Mammary epithelial cell (primary cell): ENCODE measurements around the gene NPHP3.
A peak's percentile ranks its signal among the peaks of the same experiment; 100 is the strongest.

Experiments used
- EZH2 ChIP-seq: IDR thresholded peaks from 2 replicates; pipeline ENCODE4 v1.6.1; 2012; ENCODE audit warnings: low read length, inconsistent platforms, borderline replicate concordance
- TF ChIP-seq, protein P1 (sequence below), 2 donors: IDR thresholded peaks in 1 of 2; conservative IDR thresholded peaks in 1 of 2; 2 replicates each; pipeline ENCODE4 v1.5.1; 2011 to 2012; ENCODE audit warnings: inconsistent platforms in 2 of 2, low read length in 2 of 2, mild to moderate bottlenecking in 2 of 2, control low read depth in 1 of 2, low read depth in 1 of 2; ENCODE audit not compliant: insufficient read depth in 1 of 2; ENCODE audit errors: extremely low read depth in 1 of 2

DNA sequence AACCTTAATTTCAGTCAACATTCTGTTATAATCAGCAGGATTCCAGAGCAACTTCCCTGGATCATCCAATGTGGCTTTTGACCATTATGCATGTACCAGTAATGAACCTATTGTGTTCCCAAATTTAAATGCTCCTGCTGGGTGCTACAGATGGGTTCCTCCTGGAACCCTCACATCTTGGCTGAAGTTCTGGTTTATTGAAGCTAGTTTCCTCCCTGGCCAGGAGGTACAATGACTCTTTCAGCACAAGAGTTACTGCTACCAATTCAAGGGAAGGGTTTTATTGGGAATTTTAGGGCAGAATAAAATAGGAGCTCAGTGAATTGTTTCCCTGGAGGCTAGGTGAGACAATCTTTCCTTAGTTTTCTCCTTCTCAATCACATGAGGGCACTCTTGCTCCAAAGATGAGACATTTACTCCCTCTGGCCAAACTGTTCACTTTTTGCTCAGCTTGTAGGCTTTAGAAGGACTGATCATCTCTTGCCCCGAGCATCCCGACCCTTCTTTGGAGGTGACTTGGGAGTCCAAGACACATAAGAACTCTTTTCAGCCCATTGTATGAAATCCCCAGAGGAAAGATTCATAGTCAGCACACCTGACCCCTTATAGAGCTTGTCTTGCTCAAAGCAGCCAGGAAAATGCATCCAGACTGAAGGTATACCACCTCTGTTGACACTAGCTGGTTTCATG lies 8.8 kb upstream of the NPHP3 start:
- TF ChIP-seq, protein P1, sequence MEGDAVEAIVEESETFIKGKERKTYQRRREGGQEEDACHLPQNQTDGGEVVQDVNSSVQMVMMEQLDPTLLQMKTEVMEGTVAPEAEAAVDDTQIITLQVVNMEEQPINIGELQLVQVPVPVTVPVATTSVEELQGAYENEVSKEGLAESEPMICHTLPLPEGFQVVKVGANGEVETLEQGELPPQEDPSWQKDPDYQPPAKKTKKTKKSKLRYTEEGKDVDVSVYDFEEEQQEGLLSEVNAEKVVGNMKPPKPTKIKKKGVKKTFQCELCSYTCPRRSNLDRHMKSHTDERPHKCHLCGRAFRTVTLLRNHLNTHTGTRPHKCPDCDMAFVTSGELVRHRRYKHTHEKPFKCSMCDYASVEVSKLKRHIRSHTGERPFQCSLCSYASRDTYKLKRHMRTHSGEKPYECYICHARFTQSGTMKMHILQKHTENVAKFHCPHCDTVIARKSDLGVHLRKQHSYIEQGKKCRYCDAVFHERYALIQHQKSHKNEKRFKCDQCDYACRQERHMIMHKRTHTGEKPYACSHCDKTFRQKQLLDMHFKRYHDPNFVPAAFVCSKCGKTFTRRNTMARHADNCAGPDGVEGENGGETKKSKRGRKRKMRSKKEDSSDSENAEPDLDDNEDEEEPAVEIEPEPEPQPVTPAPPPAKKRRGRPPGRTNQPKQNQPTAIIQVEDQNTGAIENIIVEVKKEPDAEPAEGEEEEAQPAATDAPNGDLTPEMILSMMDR (conservative IDR thresholded peaks at IDR 0.05 in 1 of 2, IDR thresholded peaks at IDR 0.05 in 1 of 2; ENCODE audit: extremely low read depth in 1 of 2, insufficient read depth in 1 of 2, low read depth in 1 of 2, low read length in 2 of 2): peak; percentile 48 to 59
- no peak for TF ChIP-seq EZH2
